HEK293T (cell line): Measurements from ENCODE around the gene TMPRSS7.

Experiments
- CTCF ChIA-PET: fragments of 350-600 bp; formaldehyde crosslinking; extraction: SDS; loops from one replicate; lab custom pipeline; 2021; ENCODE audit warnings: antibody characterized with exemption, inconsistent platforms; lab: Yijun Ruan, JAX
- POLR2A ChIA-PET: fragments of 350-600 bp; formaldehyde crosslinking; extraction: SDS; loops from one replicate; lab custom pipeline; 2020; ENCODE audit warnings: antibody characterized with exemption, inconsistent platforms; lab: Yijun Ruan, JAX
- DNase-seq: peaks from one replicate; pipeline ENCODE4 v3.0.0; 2012; ENCODE audit warnings: mixed read lengths; ENCODE audit errors: extremely low spot score
- ARNT ChIP-seq: fragments of 450-650 bp; IDR thresholded peaks from 2 replicates; pipeline ENCODE4 v1.6.1; 2017; ENCODE audit warnings: mild to moderate bottlenecking
- BHLHE40 ChIP-seq: fragments of 450-650 bp; IDR thresholded peaks from 2 replicates; pipeline ENCODE4 v1.6.1; 2016; ENCODE audit warnings: mild to moderate bottlenecking, moderate library complexity, borderline replicate concordance
- CTBP1 ChIP-seq: fragments of 450-650 bp; IDR thresholded peaks from 2 replicates; pipeline ENCODE4 v1.6.1; 2016; ENCODE audit warnings: borderline replicate concordance
- ELF4 ChIP-seq: fragments of 450-650 bp; IDR thresholded peaks from 2 replicates; pipeline ENCODE4 v1.6.1; 2017; ENCODE audit warnings: antibody characterized with exemption
- FOXA1 ChIP-seq: fragments of 450-650 bp; IDR thresholded peaks from 2 replicates; pipeline ENCODE4 v1.6.1; 2016; ENCODE audit warnings: mild to moderate bottlenecking
- FOXK2 ChIP-seq: fragments of 450-650 bp; IDR thresholded peaks from 2 replicates; pipeline ENCODE4 v1.6.1; 2016; ENCODE audit warnings: mild to moderate bottlenecking
- FOXM1 ChIP-seq: fragments of 450-650 bp; IDR thresholded peaks from 2 replicates; pipeline ENCODE4 v1.6.1; 2017; ENCODE audit warnings: mild to moderate bottlenecking, borderline replicate concordance
- HDGF ChIP-seq: fragments of 450-650 bp; IDR thresholded peaks from 2 replicates; pipeline ENCODE4 v1.6.1; 2017; ENCODE audit warnings: antibody characterized with exemption, borderline replicate concordance
- L3MBTL2 ChIP-seq: fragments of 450-650 bp; conservative IDR thresholded peaks from 2 replicates; pipeline ENCODE4 v1.6.1; 2016; ENCODE audit warnings: mild to moderate bottlenecking
- LEF1 ChIP-seq: fragments of 450-650 bp; IDR thresholded peaks from 2 replicates; pipeline ENCODE4 v1.6.1; 2017; ENCODE audit warnings: mild to moderate bottlenecking, borderline replicate concordance
- NFRKB ChIP-seq: fragments of 450-650 bp; IDR thresholded peaks from 2 replicates; pipeline ENCODE4 v1.6.1; 2016; ENCODE audit warnings: mild to moderate bottlenecking, moderate library complexity
- PKNOX1 ChIP-seq: fragments of 450-650 bp; IDR thresholded peaks from 2 replicates; pipeline ENCODE4 v1.6.1; 2016
- SP1 ChIP-seq: fragments of 450-650 bp; IDR thresholded peaks from 2 replicates; pipeline ENCODE4 v1.6.1; 2017
- SUZ12 ChIP-seq: fragments of 450-650 bp; IDR thresholded peaks from 2 replicates; pipeline ENCODE4 v1.6.1; 2016; ENCODE audit warnings: mild to moderate bottlenecking
- TARDBP ChIP-seq: fragments of 450-650 bp; IDR thresholded peaks from 2 replicates; pipeline ENCODE4 v1.6.1; 2016
- ZNF384 ChIP-seq: fragments of 450-650 bp; IDR thresholded peaks from 2 replicates; pipeline ENCODE4 v1.6.1; 2016

TMPRSS7 gene

GRCh38 chr3:112086875-112087524 is 52.5 kb downstream of the TMPRSS7 start:
- ChIA-PET POLR2A (interaction anchor here (1.0 to 1.9 kb wide), 6 partner anchors 10 to 227 kb away, joined by 3 to 6 read pairs (median 3); partner anchors contain the start of gene ABHD10), CTCF (interaction anchor here (1.0 kb wide), 1 partner anchor 192 kb away, joined by 4 read pairs; no protein-coding TSS in a partner anchor)
- no peak for TF ChIP-seq ZNF384
- DNase-seq, result no peak

GRCh38 chr3:112087746-112088145 is 53.2 kb downstream of the TMPRSS7 start:
- no peak for DNase-seq
- ChIA-PET CTCF (interaction anchor here (1.0 kb wide), 1 partner anchor 193 kb away, joined by 4 read pairs; no protein-coding TSS in a partner anchor), POLR2A (interaction anchor here (1.0 to 1.9 kb wide), 4 partner anchors 10 to 109 kb away, joined by 3 to 6 read pairs (median 4); partner anchors contain the start of gene ABHD10)
- no peak for TF ChIP-seq HDGF
- no peak for TF ChIP-seq TARDBP
- TF ChIP-seq BHLHE40, result no peak
- no peak for TF ChIP-seq ZNF384
- no peak for TF ChIP-seq SUZ12

- TF ChIP-seq PKNOX1 (peak; percentile 51), FOXA1 (no peak)
- POLR2A ChIA-PET, result interaction anchor here (1.2 kb wide), 1 partner anchor 110 kb away, joined by 3 read pairs; the partner anchor contains the start of gene ABHD10
- CTCF ChIA-PET, result no interaction called here
- no peak for DNase-seq
Measured at GRCh38 chr3:112088944-112089343, 54.4 kb downstream of the TMPRSS7 start.

- no peak for TF ChIP-seq BHLHE40
- TF ChIP-seq ZNF384, result peak; percentile 74
- CTCF ChIA-PET, result interaction anchor here (0.8 kb wide), 1 partner anchor 21 kb away, joined by 3 read pairs; no protein-coding TSS in a partner anchor
- POLR2A ChIA-PET, result interaction anchor here (0.8 kb wide), 1 partner anchor 111 kb away, joined by 3 read pairs; the partner anchor contains the start of gene ABHD10
- DNase-seq, result no peak
Measured at GRCh38 chr3:112089956-112090886, 55.7 kb downstream of the TMPRSS7 start.

GRCh38 chr3:112090887-112091586 is 56.5 kb downstream of the TMPRSS7 start:
- no peak for TF ChIP-seq SP1
- TF ChIP-seq SUZ12, result no peak
- TF ChIP-seq BHLHE40, result no peak
- TF ChIP-seq FOXM1, result no peak
- no peak for TF ChIP-seq CTBP1
- TF ChIP-seq FOXK2, result no peak
- no peak for TF ChIP-seq PKNOX1
- no peak for TF ChIP-seq L3MBTL2
- no peak for TF ChIP-seq ARNT
- TF ChIP-seq ZNF384, result no peak
- TF ChIP-seq NFRKB, result no peak
- TF ChIP-seq LEF1, result no peak
- TF ChIP-seq HDGF, result no peak
- no peak for TF ChIP-seq ELF4
- no peak for TF ChIP-seq TARDBP
- TF ChIP-seq FOXA1, result no peak
- ChIA-PET POLR2A (interaction anchor here (0.8 kb wide), 1 partner anchor 112 kb away, joined by 3 read pairs; the partner anchor contains the start of gene ABHD10), CTCF (interaction anchor here (0.8 kb wide), 1 partner anchor 20 kb away, joined by 3 read pairs; no protein-coding TSS in a partner anchor)
- DNase-seq, result no peak

- ChIA-PET CTCF (interaction anchor here (0.6 to 0.9 kb wide), 2 partner anchors 19 to 290 kb away, joined by 5 read pairs; no protein-coding TSS in a partner anchor), POLR2A (no interaction called here)
- DNase-seq, result no peak
- no peak for TF ChIP-seq FOXA1
- TF ChIP-seq L3MBTL2, result no peak
- TF ChIP-seq CTBP1, result no peak
- TF ChIP-seq FOXM1, result no peak
- no peak for TF ChIP-seq TARDBP
Measured at GRCh38 chr3:112092496-112093179, 58.1 kb downstream of the TMPRSS7 start.
